Esophagus muscularis mucosa (tissue), 4 donors: ENCODE results near the gene NRARP.

Source experiments
- CTCF ChIP-seq, 3 experiments: fragments of 200-600 bp in 2 of 3; fragments of 450-650 bp in 1 of 3; sonication (generic) in 2 of 3; IDR thresholded peaks; one replicate each; pipeline ENCODE4 v1.5.1; 2017 to 2019; ENCODE audit warnings: antibody characterized with exemption in 3 of 3, mild to moderate bottlenecking in 2 of 3, moderate library complexity in 1 of 3
- EP300 ChIP-seq: sonication (generic); formaldehyde crosslinking; IDR thresholded peaks from one replicate; pipeline ENCODE4 v1.6.1; 2017; ENCODE audit warnings: antibody characterized with exemption
- POLR2A ChIP-seq: fragments of 450-650 bp; IDR thresholded peaks from one replicate; pipeline ENCODE4 v1.6.1; 2017; ENCODE audit warnings: antibody characterized with exemption, moderate library complexity, mild to moderate bottlenecking, low read depth
- POLR2AphosphoS5 ChIP-seq, 2 donors: sonication (generic); formaldehyde crosslinking; IDR thresholded peaks; one replicate each; pipeline ENCODE4 v1.6.1; 2017; ENCODE audit warnings: antibody characterized with exemption in 2 of 2

- no peak for TF ChIP-seq CTCF (IDR thresholded peaks at IDR 0.05)
- no peak for TF ChIP-seq POLR2A
- TF ChIP-seq EP300 = no peak
- no peak for TF ChIP-seq POLR2AphosphoS5 (IDR thresholded peaks at IDR 0.05)
Observed at GRCh38 chr9:137307255-137308056, 5.4 kb upstream of the NRARP start.
